K562 (cell line): ENCODE results near the gene FHIT. TPM values are rescaled to one million over a fixed set of nuclear protein-coding genes. Genes with fewer than 3 reads are reported as not detected.

Experiments used
- ATAC-seq: fragments of 200-7000 bp; cut with Tn5 transposase; 3 replicates; pipeline ENCODE4 v1.9.1; 2020; ENCODE audit warnings: moderate library complexity
- BruUV-seq: library from RNA; stranded (reverse); fragments of 400-500 nt; replicated peaks from 2 replicates; lab custom pipeline; 2021; lab: Mats Ljungman, UMichigan
- CTCF ChIA-PET: fragments of 300-600 bp; formaldehyde crosslinking; extraction: SDS; loops from one replicate; lab custom pipeline; 2021; ENCODE audit warnings: low intra/inter-chr PET ratio; lab: Yijun Ruan, JAX
- POLR2A ChIA-PET: fragments of 300-600, 350-650 bp; sonication (Branson Sonifier 250); formaldehyde crosslinking; extraction: SDS; loops from one replicate; lab custom pipeline; 2021; ENCODE audit warnings: antibody characterized with exemption, inconsistent platforms; lab: Yijun Ruan, JAX
- DNase-seq, 4 experiments: peaks; one replicate each; pipeline versions ENCODE4 v3.0.0 to v3.0.0-alpha.2; 2011 to 2018; ENCODE audit warnings: low spot score in 3 of 4, mixed read lengths in 3 of 4; ENCODE audit errors: extremely low read depth in 1 of 4
- FAIRE-seq: peaks from 2 replicates; lab custom pipeline; 2011; peaks lifted over from hg19 to GRCh38; lab: Jason Lieb, UNC
- H2AFZ ChIP-seq: 2 replicates; pipeline ENCODE4 v1.6.0; 2011; ENCODE audit warnings: low read depth, low read length, control low read depth, inconsistent platforms
- H3K27ac ChIP-seq: fragments of 200-600 bp; 3 replicates; pipeline ENCODE4 v1.8.0; 2011; ENCODE audit warnings: low read depth, mild to moderate bottlenecking, control low read depth, inconsistent platforms, low read length, moderate library complexity, mixed read lengths; ENCODE audit errors: extremely low read depth
- H3K27me3 ChIP-seq, 2 experiments: fragments of 300-600 bp in 1 of 2; 2 replicates in 1 of 2; 3 replicates in 1 of 2; pipeline versions ENCODE4 v1.6.0 to v1.8.0; 2011; ENCODE audit warnings: inconsistent platforms in 2 of 2, low read length in 2 of 2, mild to moderate bottlenecking in 1 of 2, mixed read lengths in 1 of 2, moderate library complexity in 1 of 2; ENCODE audit not compliant: control insufficient read depth in 2 of 2, insufficient read depth in 2 of 2
- H3K36me3 ChIP-seq: fragments of 300-600 bp; 3 replicates; pipeline ENCODE4 v1.8.0; 2011; ENCODE audit warnings: mild to moderate bottlenecking, low read length, inconsistent platforms; ENCODE audit not compliant: control insufficient read depth, insufficient read depth
- H3K4me1 ChIP-seq, 2 experiments: fragments of 200-600 bp in 1 of 2; replicated peaks in 1 of 2; 2 replicates in 1 of 2; 3 replicates in 1 of 2; pipeline versions ENCODE4 v1.5.1 to v1.8.0; 2011; ENCODE audit warnings: inconsistent platforms in 2 of 2, low read length in 2 of 2, mild to moderate bottlenecking in 1 of 2, mixed read lengths in 1 of 2, moderate library complexity in 1 of 2; ENCODE audit not compliant: control insufficient read depth in 2 of 2, insufficient read depth in 2 of 2
- H3K4me2 ChIP-seq: 2 replicates; pipeline ENCODE4 v1.6.1; 2011; ENCODE audit warnings: low read length, control low read depth, inconsistent platforms, mixed read lengths; ENCODE audit not compliant: insufficient read depth
- H3K4me3 ChIP-seq: fragments of 200-600 bp; sonication (generic), shearing (Covaris generic); 2 replicates; pipeline ENCODE4 v1.5.1; 2016; ENCODE audit warnings: control low read depth, inconsistent platforms
- H3K79me2 ChIP-seq: fragments of 200-600 bp; 3 replicates; pipeline ENCODE4 v1.8.0; 2011; ENCODE audit warnings: low read length, inconsistent platforms; ENCODE audit not compliant: control insufficient read depth, insufficient read depth
- H3K9ac ChIP-seq, 2 experiments: 2 replicates each; pipeline versions ENCODE4 v1.6.0 to v1.6.1; 2011; ENCODE audit warnings: low read depth in 2 of 2, low read length in 2 of 2, control low read depth in 1 of 2, inconsistent platforms in 1 of 2, mild to moderate bottlenecking in 1 of 2, mixed read lengths in 1 of 2; ENCODE audit not compliant: insufficient read depth in 1 of 2
- H3K9me1 ChIP-seq: one replicate; pipeline ENCODE4 v1.6.0; 2011; ENCODE audit warnings: inconsistent platforms, mild to moderate bottlenecking, low read length, moderate library complexity; ENCODE audit not compliant: control insufficient read depth, insufficient read depth
- H3K9me3 ChIP-seq: replicated peaks from 2 replicates; pipeline ENCODE4 v1.5.1; 2011; ENCODE audit warnings: low read depth, low read length, inconsistent platforms; ENCODE audit not compliant: control insufficient read depth, insufficient read depth
- H4K20me1 ChIP-seq: replicated peaks from 2 replicates; pipeline ENCODE4 v1.6.1; 2011; ENCODE audit warnings: low read length, inconsistent platforms, mixed read lengths; ENCODE audit not compliant: control insufficient read depth, insufficient read depth
- ATF7 ChIP-seq: fragments of 450-650 bp; IDR thresholded peaks from 2 replicates; pipeline ENCODE4 v1.7.1; 2014; ENCODE audit warnings: mild to moderate bottlenecking, moderate library complexity
- BDP1 ChIP-seq: IDR thresholded peaks from 3 replicates; pipeline ENCODE4 v1.6.1; 2011; ENCODE audit not compliant: insufficient read length, insufficient read depth
- BRD4 ChIP-seq: fragments of 200-600 bp; sonication (generic); IDR thresholded peaks from 2 replicates; pipeline ENCODE4 v1.6.1; 2017; ENCODE audit warnings: inconsistent platforms
- CREM ChIP-seq: IDR thresholded peaks from 2 replicates; pipeline ENCODE4 v1.6.1; 2014; ENCODE audit warnings: antibody characterized with exemption, low read depth
- DACH1 ChIP-seq: fragments of 450-650 bp; IDR thresholded peaks from 2 replicates; pipeline ENCODE4 v1.6.1; 2018; ENCODE audit not compliant: partially characterized antibody
- EP400 ChIP-seq: fragments of 450-650 bp; IDR thresholded peaks from 2 replicates; pipeline ENCODE4 v1.6.1; 2017; ENCODE audit warnings: antibody characterized with exemption, mild to moderate bottlenecking, moderate library complexity
- ETS2 ChIP-seq: IDR thresholded peaks from 2 replicates; pipeline ENCODE4 v1.6.1; 2016; ENCODE audit warnings: borderline replicate concordance, missing genetic modification characterization, mild to moderate bottlenecking, moderate library complexity, missing compliant biosample characterization; ENCODE audit not compliant: poor library complexity, severe bottlenecking
- HDAC8 ChIP-seq: fragments of 450-650 bp; IDR thresholded peaks from 2 replicates; pipeline ENCODE4 v1.6.1; 2016; ENCODE audit warnings: mild to moderate bottlenecking, missing genetic modification characterization, moderate library complexity, missing compliant biosample characterization
- KLF1 ChIP-seq: fragments of 450-650 bp; IDR thresholded peaks from 2 replicates; pipeline ENCODE4 v1.6.1; 2016; ENCODE audit warnings: missing genetic modification characterization, missing compliant biosample characterization
- KLF13 ChIP-seq: fragments of 450-650 bp; IDR thresholded peaks from 2 replicates; pipeline ENCODE4 v1.6.1; 2016; ENCODE audit warnings: missing genetic modification characterization, low read depth, mild to moderate bottlenecking, missing compliant biosample characterization, moderate library complexity, borderline replicate concordance
- RAD51 ChIP-seq: fragments of 450-650 bp; IDR thresholded peaks from 2 replicates; pipeline ENCODE4 v1.7.1; 2016; ENCODE audit warnings: low read depth, mild to moderate bottlenecking, borderline replicate concordance
- TAF1 ChIP-seq: IDR thresholded peaks from 2 replicates; pipeline ENCODE4 v1.6.1; 2011; ENCODE audit warnings: mild to moderate bottlenecking, low read length, moderate library complexity; ENCODE audit not compliant: insufficient read depth, control insufficient read depth, severe bottlenecking; ENCODE audit errors: extremely low read depth
- TEAD2 ChIP-seq: fragments of 450-650 bp; IDR thresholded peaks from 2 replicates; pipeline ENCODE4 v1.6.1; 2016; ENCODE audit warnings: missing genetic modification characterization, control low read depth, missing compliant biosample characterization
- ZNF444 ChIP-seq: fragments of 250-450 bp; sonication (Bioruptor Pico); IDR thresholded peaks from 2 replicates; pipeline ENCODE4 v1.4.0; 2020; ENCODE audit warnings: mild to moderate bottlenecking, moderate library complexity
- WGBS: fragments of 100-300 bp; shearing (Covaris generic); methylation state at CpG from one replicate; pipeline ENCODE4 v1.1.6; 2016; ENCODE audit warnings: low coverage, mixed read lengths; ENCODE audit not compliant: insufficient coverage; ENCODE audit errors: missing lambda C conversion rate; 5-methylcytosine and 5-hydroxymethylcytosine counted together
- in situ Hi-C: fragments of 300-500 bp; cut with MboI; formaldehyde crosslinking; loops from 4 replicates; pipeline ENCODE4 v1.15.0; 2018; ENCODE audit warnings: inconsistent platforms, mixed read lengths
- intact Hi-C: fragments of 100-400 bp; cut with micrococcal nuclease; formaldehyde crosslinking; loops from 2 replicates; pipeline ENCODE4 v1.14.2; 2022
- polyA plus RNA-seq, 8 experiments: library from polyadenylated mRNA; depleted of rRNA in 4 of 8; stranded (reverse) in 5 of 8; unstranded in 3 of 8; fragments of >200 nt; fragmentation: Nextera tagmentation in 2 of 8; fragmentation: Illumina TruSeq in 1 of 8; extraction: Ambion mirVana in 2 of 8; extraction: Trizol in 1 of 8; gene quantifications; 2 replicates each; pipeline versions ENCODE4 v1.2.1 to v1.2.3, GENCODE V29; 2011 to 2014; ENCODE audit warnings: inconsistent platforms in 1 of 8, missing spikeins in 1 of 8
- total RNA-seq, 7 experiments: library from RNA; depleted of rRNA in 6 of 7; stranded (reverse); fragments of >200 nt in 6 of 7; fragmentation: Illumina TruSeq in 2 of 7; extraction: Trizol in 2 of 7; gene quantifications; 2 replicates each; pipeline versions ENCODE4 v1.2.1 to v1.2.3, GENCODE V29; 2011 to 2021; ENCODE audit warnings: low replicate concordance in 1 of 7
- TF ChIP-seq, protein P1 (sequence below): fragments of 250-450 bp; sonication (Bioruptor Pico); IDR thresholded peaks from 2 replicates; pipeline ENCODE4 v1.9.0; 2021; ENCODE audit warnings: mild to moderate bottlenecking
- TF ChIP-seq, protein P2 (sequence below): sonication (generic); formaldehyde crosslinking; IDR thresholded peaks from 2 replicates; pipeline ENCODE4 v1.8.0; 2022; ENCODE audit warnings: mild to moderate bottlenecking, missing genetic modification reagents, borderline replicate concordance

FHIT gene
- total and polyA plus RNA-seq, 9 of the 15 experiments (the other 6 are each of a cell fraction or from before 2014, with no cell fraction given), result 1.7 to 9.1 (median 4.3) TPM

- ATAC-seq, result no peak
- POLR2A ChIA-PET, result interaction anchor here (0.9 to 1.5 kb wide), 4 partner anchors 15 to 161 kb away, joined by 3 to 4 read pairs (median 3); no protein-coding TSS in a partner anchor
These were observed 1062.4 kb downstream of the FHIT start for GRCh38 chr3:60188803-60189202.

DNA sequence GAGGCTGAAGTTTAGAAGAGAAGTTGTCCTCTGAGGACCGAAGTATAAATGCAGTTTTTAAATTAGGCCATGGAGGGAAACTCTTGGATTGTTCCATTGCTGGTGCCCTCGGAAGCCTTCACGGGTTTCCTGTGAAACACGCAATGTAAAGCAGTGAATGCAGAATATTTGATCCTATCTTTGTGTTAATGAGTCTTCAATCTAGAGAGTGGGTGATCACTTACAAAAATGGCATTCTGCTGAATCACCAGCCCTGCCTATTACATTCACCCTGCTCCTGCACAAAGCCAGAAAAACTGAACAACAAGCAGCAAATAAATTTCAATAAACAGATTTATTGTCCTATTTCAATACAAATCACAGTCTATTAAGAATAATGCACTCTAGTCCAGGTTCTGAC, 1063.9 kb downstream of the FHIT start:
- BruUV-seq, result no TSS peak
- no peak overlapping the region for H3K4me3 ChIP-seq
- no peak overlapping the region for H3K9ac ChIP-seq
- peaks cover 3% of the 10 kb centered on the region; the same call in 2 of the 3 replicates for H3K79me2 ChIP-seq
- intact Hi-C loops (no loop called here), in situ Hi-C loops (no loop called here)
- H4K20me1 ChIP-seq, result no peaks in the 10 kb centered on the region
- DNase-seq (no peak), FAIRE-seq (no peak), ATAC-seq (no peak)
- POLR2A ChIA-PET, result no interaction called here
- CTCF ChIA-PET, result no interaction called here
- H3K9me1 ChIP-seq, result no peaks in the 10 kb centered on the region
- no peaks in the 10 kb centered on the region; the same call in 1 of the 2 replicates for H3K9me3 ChIP-seq
- no peaks in the 10 kb centered on the region for H3K27me3 ChIP-seq
- H3K36me3 ChIP-seq, result no peaks in the 10 kb centered on the region; the same call in 2 of the 3 replicates
- H3K4me2 ChIP-seq, result no peak overlapping the region
- H2AFZ ChIP-seq, result no peak overlapping the region
- 84% methylated on average over 4 of the region's 4 CpGs for WGBS
- H3K27ac ChIP-seq, result no peak overlapping the region
- H3K4me1 ChIP-seq, result peaks cover 0 to 19% of the 10 kb centered on the region in 2 experiments; a peak in 3 of 5 replicates
- no peak for TF ChIP-seq TAF1
- TF ChIP-seq EP400, result no peak
- TF ChIP-seq ATF7, result no peak
- no peak for TF ChIP-seq RAD51
- TF ChIP-seq, protein P1, sequence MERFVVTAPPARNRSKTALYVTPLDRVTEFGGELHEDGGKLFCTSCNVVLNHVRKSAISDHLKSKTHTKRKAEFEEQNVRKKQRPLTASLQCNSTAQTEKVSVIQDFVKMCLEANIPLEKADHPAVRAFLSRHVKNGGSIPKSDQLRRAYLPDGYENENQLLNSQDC (CRISPR knock-in tag), result no peak
- no peak for TF ChIP-seq KLF1 (tag)
- no peak for TF ChIP-seq BDP1
- TF ChIP-seq, protein P2, sequence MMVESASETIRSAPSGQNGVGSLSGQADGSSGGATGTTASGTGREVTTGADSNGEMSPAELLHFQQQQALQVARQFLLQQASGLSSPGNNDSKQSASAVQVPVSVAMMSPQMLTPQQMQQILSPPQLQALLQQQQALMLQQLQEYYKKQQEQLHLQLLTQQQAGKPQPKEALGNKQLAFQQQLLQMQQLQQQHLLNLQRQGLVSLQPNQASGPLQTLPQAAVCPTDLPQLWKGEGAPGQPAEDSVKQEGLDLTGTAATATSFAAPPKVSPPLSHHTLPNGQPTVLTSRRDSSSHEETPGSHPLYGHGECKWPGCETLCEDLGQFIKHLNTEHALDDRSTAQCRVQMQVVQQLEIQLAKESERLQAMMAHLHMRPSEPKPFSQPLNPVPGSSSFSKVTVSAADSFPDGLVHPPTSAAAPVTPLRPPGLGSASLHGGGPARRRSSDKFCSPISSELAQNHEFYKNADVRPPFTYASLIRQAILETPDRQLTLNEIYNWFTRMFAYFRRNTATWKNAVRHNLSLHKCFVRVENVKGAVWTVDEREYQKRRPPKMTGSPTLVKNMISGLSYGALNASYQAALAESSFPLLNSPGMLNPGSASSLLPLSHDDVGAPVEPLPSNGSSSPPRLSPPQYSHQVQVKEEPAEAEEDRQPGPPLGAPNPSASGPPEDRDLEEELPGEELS (CRISPR knock-in tag), result no peak
- TF ChIP-seq KLF13 (tag), result no peak

More at GRCh38 chr3:60188803-60189202, 1062.4 kb downstream of the FHIT start:
- BruUV-seq, result no TSS peak
- 0 out of 2 replicates have a peak overlapping the region, but pooled peaks have one; percentile 16 for H2AFZ ChIP-seq
- H3K4me2 ChIP-seq, result no peak overlapping the region
- H3K27ac ChIP-seq, result peak overlapping the region; percentile 73; the same call in 1 of the 3 replicates
- H3K79me2 ChIP-seq, result peaks cover 3% of the 10 kb centered on the region; the same call in 2 of the 3 replicates
- in situ Hi-C loops (no loop called here), intact Hi-C loops (no loop called here)
- H3K27me3 ChIP-seq, result no peaks in the 10 kb centered on the region
- FAIRE-seq (no peak), DNase-seq (no peak)
- no peak overlapping the region for H3K4me3 ChIP-seq
- no peaks in the 10 kb centered on the region for H3K9me1 ChIP-seq
- H3K4me1 ChIP-seq, result peaks cover 0 to 19% of the 10 kb centered on the region in 2 experiments; a peak in 3 of 5 replicates
- H3K9ac ChIP-seq, result no peak overlapping the region
- 13% methylated on average over 1 of the region's 2 CpGs for WGBS
- CTCF ChIA-PET, result no interaction called here
- no peak for TF ChIP-seq HDAC8
- TF ChIP-seq ZNF444, result no peak
- TF ChIP-seq TEAD2 (tag), result no peak
- no peak for TF ChIP-seq CREM
- no peak for TF ChIP-seq BRD4
- TF ChIP-seq ETS2 (tag), result no peak
- no peak for TF ChIP-seq DACH1
- H3K36me3 ChIP-seq, result no peaks in the 10 kb centered on the region; the same call in 2 of the 3 replicates
- no peaks in the 10 kb centered on the region for H4K20me1 ChIP-seq
- H3K9me3 ChIP-seq, result no peaks in the 10 kb centered on the region; the same call in 1 of the 2 replicates
